ENCODE results near the gene DDX47.

GRCh38 chr12:12817616-12818015 is 4.5 kb downstream of the DDX47 start:
- no peak for TF ChIP-seq CHD1 (IDR thresholded peaks at IDR 0.05; ENCODE audit: low read depth, low read length)
- TF ChIP-seq CTCF (conservative IDR thresholded peaks at IDR 0.05; ENCODE audit: low read depth, low read length): no peak
- TF ChIP-seq RAD21 (IDR thresholded peaks at IDR 0.05; ENCODE audit: low read length): no peak
- no peak for TF ChIP-seq ELK1 (IDR thresholded peaks at IDR 0.05; ENCODE audit: borderline replicate concordance, low read depth, low read length)
- TF ChIP-seq MAZ (IDR thresholded peaks at IDR 0.05; ENCODE audit: borderline replicate concordance, low read depth, low read length): no peak
- TF ChIP-seq FOS (IDR thresholded peaks at IDR 0.05; ENCODE audit: low read depth, low read length): no peak
- no peak for TF ChIP-seq SMC3 (IDR thresholded peaks at IDR 0.05; ENCODE audit: low read depth, low read length)
- TF ChIP-seq CEBPB (IDR thresholded peaks at IDR 0.05; ENCODE audit: low read depth, low read length): no peak
